GM04504 (cell line): ENCODE results near the gene DCUN1D1.

Experiments
- DNase-seq: peaks from one replicate; pipeline ENCODE4 v3.0.0-alpha.2; 2012; ENCODE audit warnings: low read depth

Gene DCUN1D1

GRCh38 chr3:182972387-182972786 lies 8.0 kb downstream of the DCUN1D1 start:
- DNase-seq: no peak

- DNase-seq: no peak
Measured at GRCh38 chr3:182971637-182972036, 8.7 kb downstream of the DCUN1D1 start.

DNA sequence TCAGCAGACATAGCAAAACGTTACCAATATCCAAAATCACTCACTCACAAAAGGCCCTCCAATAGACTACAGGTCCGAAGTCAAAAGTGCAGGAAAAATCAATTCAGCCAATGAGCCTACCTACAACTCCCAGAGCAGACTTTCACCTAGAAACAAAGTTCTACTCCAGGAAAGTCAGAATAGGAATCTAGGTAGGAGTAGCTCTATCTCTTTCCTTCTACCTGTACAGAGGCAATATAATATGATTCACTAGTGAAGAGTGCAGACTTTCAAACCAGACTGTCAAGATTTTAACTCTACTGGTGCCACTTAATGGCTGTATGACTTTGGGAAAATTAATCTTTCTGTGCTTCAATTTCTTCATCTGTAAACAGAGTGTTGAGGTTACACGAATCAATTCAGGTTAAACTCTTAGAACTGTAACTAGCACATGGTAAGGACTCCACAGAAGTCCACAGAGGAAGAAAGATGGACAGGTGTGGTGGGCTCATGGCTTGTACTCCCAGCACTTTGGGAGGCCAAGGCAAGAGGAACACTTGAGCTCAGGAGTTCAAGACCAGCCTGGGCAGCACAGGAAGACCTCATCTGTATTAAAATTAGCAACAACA lies 9.4 kb downstream of the DCUN1D1 start:
- no peak for DNase-seq

DNA sequence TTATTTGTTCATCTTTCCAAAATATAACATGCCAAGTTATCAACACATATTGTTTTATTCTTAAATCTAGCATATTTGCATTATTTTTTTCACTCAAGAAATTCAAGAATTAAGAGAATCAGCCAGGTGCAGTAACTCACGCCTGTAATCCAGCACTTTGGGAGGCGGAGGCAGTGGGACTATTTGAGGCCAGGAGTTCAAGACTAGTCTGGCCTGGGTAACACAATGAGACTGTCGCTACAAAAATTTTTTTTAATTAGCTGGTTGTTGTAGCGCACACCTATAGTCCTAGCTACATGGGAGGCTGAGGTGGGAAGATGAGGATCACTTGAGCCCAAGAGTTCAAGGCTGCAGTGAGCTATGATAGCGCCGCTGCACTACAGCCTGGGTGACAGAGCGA lies 10.5 kb downstream of the DCUN1D1 start:
- DNase-seq: no peak

DNA sequence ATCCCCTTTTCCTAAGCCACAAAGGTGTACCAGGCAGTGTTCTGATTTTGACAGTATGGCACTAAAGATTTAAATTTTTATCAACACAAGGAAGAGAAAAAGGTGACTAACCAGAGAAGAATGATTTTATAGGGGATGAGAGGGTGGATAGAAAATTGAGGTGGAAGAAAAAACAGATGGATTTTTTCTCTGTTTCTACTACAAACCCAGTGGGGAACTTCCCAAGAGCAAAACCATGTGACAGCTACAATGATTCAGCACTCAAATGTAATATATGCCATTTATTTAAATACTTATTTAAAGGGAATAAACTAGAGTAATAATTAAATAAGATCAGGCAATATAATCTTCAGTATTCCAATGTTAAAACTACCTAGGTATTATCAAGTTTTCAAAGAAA lies 11.1 kb downstream of the DCUN1D1 start:
- DNase-seq: peak; percentile 38

- no peak for DNase-seq
Measured at GRCh38 chr3:182967218-182968204, 12.8 kb downstream of the DCUN1D1 start.

GRCh38 chr3:182965861-182966366 lies 14.4 kb downstream of the DCUN1D1 start:
- DNase-seq: no peak

GRCh38 chr3:182964179-182964578 lies 16.2 kb downstream of the DCUN1D1 start:
- no peak for DNase-seq

DNA sequence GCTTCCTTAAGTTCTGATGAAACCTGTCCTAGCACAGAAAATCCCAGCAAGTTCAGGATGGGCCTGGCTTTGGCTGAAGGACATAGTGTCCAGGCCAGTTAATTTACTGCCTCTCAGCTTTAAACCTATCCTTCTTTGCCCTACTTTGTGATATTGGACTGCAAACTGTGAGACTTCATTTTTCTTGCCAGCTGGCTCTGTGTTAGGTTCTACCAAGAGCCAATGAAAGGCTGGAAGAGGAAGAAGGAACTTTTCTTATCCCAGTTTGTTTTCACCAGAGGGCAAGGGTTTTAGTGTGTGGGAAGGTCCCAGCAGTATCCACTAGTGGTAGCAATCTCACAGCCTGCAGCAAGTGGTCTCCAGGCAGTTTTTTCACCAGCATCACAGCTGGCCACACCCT lies 18.2 kb downstream of the DCUN1D1 start:
- no peak for DNase-seq

GRCh38 chr3:182959474-182960350 lies 20.6 kb downstream of the DCUN1D1 start:
- no peak for DNase-seq

DNA sequence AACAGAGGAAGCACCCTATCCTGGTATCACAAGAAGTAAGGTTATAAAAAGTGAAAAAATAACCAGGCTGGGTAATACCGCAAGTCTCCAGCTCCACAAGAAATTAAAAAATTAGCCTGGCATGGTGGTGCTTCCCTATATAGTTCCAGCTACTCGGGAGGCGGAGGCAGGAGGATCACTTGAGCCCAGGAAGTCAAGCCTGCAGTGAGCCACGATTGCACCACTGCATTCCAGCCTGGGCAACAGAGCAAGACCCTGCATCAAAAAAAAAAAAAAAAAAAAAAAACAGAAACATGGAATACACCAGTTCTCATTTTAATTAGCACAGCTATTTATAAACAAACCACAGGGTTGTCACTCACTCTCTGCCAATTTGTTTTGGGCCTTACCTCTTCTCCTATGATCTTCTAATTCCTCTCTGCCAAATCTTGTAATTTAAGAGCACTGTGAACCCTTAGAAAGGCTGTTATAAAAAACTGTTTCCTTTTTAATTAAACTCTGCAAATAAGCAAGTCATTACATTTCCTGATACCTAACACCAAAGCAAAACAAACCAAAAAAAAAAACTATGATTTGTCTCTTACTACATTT lies 22.6 kb downstream of the DCUN1D1 start:
- no peak for DNase-seq

DNA sequence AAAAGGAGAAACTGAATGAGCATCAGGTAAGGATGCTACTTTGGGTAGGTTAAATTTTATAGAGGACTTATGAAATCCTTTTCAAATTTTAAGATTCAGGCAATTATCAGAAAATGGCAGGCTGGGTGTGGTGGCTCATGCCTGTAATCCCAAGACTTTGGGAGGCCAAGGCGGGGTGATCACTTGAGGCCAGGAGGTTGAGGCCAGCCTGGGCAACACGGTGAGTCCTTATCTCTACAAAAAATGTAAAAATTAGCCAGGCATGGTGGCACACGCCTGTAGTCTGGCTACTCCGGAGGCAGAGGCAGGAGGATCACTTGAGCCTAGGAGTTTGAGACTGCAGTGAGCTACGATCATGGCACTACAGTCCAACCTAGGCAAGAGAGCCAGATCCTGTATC lies 23.1 kb downstream of the DCUN1D1 start:
- no peak for DNase-seq

DNA sequence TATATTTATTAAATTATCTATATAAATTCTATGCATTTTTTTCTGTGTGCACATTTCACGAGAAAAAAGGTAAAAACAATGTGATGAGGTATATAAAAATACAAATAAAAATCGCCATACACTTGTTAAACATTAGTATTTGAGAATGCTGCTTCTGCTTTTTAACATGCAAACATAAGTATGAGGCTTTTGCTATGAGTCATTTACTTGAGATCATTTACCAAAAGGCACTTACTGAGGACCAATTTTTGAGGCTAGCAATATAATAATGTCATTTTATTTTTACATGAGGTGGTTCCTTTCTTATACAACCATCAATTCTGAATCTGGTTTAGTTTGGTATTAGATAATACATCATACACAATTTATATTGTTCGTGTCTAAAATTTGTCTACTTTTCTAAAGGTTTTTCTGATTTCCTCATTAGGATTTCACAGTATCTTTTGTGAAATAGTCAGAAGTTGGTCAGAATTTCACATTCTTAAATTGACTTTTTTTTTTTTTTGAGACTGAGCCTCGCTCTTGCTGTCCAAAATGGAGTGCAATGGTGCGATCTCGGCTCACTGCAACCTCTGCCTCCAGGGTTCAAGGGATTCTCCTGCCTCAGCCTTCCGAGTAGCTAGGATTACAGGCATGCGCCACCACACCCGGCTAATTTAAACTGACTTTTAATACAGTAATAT lies 25.6 kb downstream of the DCUN1D1 start:
- DNase-seq: no peak

DNA sequence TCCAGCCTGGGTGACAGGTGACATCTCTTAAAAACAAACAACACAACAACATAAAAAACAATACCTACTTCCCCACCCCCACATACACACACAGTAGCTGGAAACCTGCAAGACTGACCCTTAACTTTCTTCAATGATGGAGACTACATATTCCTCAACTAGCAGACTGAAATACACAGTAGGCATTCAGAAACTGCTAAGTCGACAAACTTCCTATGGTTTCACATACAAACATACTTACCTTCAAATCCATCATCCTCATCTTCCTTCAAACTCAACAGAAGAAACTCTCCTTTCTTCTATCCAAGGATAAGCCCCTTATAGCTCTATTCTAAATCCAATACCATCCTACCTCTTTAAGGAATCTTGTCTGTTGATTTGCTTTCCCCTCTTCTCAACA lies 30.6 kb downstream of the DCUN1D1 start:
- no peak for DNase-seq

DNA sequence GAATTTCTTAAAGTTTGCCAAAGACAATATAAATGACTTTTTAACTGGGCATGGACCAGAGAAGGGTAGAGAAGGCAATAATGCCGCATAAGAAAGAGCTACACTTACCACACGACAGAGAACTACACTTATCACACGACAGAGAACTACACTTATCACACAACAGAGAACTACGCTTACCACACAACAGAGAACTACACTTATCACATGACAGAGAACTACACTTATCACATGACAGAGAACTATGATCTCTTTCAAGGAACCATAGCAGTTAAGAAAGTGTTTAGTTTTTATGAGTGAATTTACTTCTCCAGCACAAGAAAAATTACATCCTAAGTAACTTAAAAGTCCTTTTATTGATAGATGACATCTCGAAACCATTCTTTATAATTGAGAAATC lies 32.0 kb downstream of the DCUN1D1 start:
- no peak for DNase-seq

DNA sequence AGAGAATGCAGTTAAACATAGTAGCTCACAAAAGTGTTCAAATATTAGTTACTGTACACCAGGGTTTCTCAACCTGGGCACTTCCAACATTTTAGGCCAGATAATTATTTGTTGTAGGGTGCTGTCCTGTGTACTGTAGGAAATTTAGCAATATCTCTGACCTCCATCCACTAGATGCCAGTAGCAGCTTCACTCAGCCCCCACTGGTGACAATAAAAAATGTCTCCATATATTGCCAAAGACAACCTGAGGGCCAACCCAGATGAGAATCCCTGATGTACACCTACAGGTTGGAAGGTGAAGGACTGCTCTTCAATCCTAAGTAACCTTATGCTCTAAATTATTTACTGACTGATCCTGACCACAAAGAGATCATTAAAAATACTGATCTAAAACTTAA lies 32.5 kb downstream of the DCUN1D1 start:
- no peak for DNase-seq

DNA sequence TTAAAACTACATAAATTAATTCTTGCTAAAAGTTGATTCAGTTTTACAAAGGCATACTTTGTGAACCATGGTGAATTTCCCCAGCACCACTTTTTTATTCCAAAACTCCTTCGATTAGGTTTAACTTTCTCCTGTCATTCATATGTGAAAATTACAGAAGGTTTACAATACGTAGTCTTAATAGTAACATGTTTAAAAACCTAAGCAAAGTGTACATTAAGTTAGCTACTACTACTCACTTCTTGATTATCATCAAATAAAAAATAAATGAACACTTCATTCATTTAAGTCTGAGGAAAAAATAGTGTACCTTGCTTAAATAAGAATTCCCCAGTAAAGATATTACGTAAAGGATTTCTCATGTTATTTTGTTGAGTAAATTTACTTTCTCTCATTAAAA lies 38.6 kb downstream of the DCUN1D1 start:
- no peak for DNase-seq

- DNase-seq: no peak
Measured at GRCh38 chr3:182940266-182940808, 40.0 kb downstream of the DCUN1D1 start.

DNA sequence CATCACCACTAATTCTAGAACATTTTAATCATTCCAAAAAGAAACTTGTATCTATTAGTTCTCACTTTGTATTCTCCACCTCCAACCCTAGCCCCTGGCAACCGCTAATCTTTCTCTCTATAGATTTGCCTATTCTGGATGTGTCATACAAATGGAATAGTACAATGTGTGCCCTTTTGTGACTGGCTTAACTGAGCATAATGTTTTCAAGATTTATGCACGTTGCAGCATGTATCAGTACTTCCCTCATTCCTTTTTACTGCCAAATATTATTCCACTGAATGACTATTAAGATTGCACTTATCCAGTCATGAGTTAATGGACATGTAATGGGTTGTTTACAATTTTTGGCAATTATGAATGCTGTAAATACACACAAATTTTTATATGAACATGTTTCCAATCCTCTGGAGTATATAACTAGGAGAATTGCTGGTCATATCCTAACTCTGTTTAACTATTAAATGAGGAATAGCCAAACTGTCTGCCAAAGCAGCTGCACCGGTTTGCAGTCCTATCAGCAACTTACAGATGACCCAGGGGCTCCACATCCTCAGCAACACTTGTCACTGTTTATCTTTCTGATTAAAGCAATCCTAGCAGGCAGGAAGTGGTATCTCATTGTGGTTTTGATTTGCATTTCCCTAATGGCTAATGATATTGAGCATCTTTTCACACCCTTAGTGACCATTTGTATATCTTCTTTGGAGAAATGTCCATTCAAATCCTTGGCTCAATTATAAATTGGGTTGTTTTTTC lies 42.9 kb downstream of the DCUN1D1 start:
- DNase-seq: no peak

DNA sequence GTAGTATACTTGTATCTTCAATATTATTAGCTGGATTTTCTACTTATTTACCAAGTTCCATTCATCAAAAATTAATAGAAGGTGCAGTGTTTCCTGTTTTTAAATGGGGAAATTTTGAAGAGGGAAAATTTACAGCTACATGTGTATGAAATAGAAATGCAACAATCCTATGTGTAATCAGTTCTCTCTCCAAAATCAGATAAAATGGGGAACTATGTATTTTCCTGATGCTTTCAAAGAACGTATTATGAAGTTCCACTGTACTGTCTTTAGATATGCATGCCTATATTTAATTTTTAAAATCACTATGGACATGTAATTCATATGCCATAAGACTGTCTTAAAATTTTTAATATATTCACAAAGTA lies 43.4 kb downstream of the DCUN1D1 start:
- DNase-seq: no peak
